HG03064 (cell line): ENCODE data around the gene OR4D1.

Experiments used
- ATAC-seq: cut with Tn5 transposase; IDR thresholded peaks from one replicate; pipeline ENCODE4 v1.9.1; 2021; ENCODE audit warnings: low read depth; ENCODE audit not compliant: unreplicated experiment

The OR4D1 gene

DNA sequence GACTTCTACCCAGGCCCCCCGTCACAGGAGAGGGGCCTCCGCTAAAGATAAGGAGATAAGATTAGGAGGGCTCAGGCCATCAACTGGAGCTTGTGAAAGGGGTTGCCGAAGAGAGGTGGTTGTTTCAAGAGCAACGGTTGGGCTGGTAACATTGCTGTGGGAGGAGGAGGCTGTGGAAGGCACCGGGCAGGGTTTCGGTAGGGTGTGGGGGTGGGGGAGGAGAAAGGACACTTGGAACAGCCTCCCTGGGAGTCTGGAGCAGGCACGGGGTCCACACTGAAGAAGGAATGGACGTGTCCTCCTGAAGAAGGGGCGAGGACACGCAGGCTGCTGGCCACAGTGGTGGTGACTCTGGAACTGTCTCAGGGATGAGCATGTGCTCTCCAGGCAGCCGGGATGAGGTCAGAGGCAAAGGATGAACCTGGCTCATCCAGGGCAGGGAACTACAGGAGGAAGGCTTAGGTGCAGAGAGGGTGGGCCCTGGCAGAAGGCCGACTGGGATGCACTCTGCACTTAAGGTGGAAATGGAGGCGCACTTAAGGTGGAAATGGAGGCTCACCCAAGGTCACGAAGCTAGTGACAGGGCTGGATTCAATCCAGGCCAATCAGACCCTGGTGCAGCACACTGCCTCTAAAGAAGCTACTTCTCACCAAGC is 43.2 kb downstream of the OR4D1 start:
- ATAC-seq, result no peak

DNA sequence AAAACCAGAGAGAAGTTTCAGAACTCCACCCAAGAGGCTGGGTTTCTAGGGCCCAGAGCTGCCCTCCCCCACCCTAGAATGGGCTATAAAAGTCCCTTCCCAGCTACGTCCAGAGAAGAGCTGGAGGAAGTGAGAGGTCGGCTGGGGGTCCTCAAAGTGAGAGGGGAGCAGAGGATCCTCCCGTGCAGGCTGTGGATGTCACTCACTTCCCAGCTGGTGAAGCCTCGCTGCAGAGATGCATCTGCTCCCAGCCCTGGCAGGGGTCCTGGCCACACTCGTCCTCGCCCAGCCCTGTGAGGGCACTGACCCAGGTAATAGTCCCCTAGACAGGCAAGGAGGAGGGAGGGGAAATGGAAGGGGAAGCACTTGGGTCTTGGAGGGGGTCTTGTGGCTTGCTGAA is 44.4 kb downstream of the OR4D1 start, which contains the start of gene EPX:
Gene EPX, plus strand, starts transcription at position 115 of the 400 bp plus-strand sequence. Its CDS starts 121 bp downstream, at position 236.
- no peak for ATAC-seq

DNA sequence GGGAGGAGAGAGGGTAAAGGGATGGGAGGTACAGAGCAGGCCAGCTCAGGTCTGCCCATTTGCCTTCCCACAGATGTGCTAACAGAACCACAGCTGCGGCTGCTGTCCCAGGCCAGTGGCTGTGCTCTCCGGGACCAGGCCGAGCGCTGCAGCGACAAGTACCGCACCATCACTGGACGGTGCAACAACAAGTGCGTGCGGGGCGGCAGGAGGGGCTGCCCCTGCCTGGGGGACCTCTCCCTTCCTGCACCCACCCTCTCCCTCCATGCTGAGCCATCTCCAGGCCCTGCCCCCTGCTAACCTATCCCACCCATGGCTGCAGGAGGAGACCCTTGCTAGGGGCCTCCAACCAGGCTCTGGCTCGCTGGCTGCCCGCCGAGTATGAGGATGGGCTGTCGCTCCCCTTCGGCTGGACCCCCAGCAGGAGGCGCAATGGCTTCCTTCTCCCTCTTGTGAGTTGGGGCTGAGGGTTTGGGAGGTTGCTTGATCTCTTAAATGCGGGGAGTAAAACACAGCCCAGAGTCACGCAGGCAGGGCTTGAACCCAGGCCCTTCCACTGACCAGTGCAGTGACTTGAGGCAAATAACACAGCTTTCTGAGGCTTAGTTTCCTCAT is 45.6 kb downstream of the OR4D1 start:
- ATAC-seq, result no peak

DNA sequence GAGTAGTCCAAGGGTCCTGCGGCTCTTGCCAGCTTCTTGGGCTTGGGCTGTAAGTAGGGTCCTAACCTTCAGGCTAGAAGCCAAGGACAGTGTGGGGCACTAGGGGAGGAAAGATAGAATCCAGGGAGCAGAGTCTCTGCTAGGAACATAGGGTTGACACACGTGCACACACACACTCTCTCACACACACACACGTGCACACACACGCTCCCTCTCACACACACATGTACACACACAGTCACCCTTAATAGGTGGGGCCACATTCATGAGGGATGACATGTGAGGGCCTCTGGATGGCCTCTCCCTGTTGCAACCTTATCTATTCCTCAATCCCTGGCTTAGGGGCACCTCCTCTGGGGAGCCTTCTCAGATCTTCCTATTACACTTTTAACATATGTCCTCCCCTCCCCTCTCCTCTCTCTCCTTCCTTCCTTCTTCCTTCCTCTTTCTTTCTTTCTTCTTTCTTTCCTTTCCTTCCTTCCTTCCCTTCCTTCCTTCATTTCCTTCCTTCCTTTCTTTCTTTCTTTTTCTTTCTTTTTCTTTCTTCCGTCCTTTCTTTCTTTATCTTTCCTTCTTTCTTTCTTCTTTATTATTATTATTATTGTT is 47.4 kb downstream of the OR4D1 start:
- no peak for ATAC-seq

DNA sequence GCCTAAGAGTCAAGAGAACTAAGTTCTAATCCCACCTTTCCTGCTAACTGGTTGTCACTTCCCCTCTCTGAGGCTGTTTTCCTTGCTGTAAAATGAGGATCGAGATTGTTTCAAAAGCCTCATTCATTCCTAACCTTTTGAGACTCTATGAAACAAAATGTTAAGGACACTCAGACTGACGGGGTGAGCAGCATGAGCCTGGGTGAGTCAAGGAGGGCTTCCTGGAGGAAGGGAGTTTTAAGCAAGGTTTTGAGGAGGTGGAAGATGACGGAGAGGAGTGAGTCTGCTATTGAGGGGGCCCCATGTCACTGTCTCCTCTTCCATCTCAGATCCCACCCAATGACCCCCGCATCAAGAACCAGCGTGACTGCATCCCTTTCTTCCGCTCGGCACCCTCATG is 48.4 kb downstream of the OR4D1 start:
- no peak for ATAC-seq

DNA sequence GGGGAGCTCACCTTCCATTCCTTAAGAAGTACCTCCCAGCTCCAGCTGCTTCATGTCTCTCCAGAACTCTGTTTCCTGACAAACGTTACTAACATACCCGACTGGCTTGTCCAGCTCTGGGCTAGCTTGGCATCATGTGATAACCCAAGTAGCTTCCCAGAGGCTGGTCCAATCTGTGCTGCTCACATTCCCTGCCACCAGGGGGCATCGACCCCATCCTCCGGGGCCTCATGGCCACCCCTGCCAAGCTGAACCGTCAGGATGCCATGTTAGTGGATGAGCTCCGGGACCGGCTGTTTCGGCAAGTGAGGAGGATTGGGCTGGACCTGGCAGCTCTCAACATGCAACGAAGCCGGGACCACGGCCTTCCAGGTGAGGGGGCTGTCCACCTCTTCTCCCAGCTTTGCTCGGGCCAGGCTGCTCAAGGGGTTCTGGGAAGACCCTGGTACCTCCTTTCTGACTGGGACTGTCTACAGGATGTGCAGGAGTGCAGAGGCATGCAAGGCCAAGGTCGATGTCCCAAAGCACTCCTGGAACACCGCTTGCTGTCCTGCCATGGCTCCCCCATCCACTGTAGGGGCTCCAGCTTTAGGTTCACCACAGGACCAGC is 51.9 kb downstream of the OR4D1 start:
- no peak for ATAC-seq

DNA sequence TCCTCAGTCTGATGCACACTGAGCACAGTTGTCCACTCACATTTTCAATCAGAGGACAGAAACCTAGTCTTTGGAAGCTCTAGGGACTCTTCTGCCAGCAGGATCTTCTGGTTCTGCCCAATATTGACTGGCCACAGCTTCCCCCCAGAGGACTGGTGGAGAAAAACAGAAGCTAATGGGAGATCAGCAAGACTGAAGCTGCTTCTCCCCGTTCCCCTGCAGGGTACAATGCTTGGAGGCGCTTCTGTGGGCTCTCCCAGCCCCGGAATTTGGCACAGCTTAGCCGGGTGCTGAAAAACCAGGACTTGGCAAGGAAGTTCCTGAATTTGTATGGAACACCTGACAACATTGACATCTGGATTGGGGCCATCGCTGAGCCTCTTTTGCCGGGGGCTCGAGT is 54.7 kb downstream of the OR4D1 start:
- ATAC-seq, result no peak

DNA sequence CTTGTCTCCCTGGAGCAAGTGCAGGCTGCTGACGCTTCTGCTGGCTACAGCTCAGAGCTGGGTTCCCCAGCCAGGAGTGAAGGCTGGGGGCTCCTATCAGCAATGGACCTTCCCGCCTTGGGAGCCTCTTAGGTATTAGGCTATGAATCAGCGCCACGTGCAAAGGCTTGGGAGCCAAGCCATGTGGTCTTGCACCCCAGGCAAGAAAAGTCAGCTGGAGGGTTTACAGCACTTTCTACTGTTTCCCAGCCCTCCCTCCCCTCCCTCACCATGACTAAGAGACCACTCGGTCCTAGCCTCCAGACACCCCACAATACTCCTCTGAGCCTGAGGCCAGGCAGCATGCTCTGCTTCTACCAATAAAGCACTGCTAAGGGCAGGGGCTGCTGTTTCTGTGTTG is 56.6 kb downstream of the OR4D1 start:
- no peak for ATAC-seq

DNA sequence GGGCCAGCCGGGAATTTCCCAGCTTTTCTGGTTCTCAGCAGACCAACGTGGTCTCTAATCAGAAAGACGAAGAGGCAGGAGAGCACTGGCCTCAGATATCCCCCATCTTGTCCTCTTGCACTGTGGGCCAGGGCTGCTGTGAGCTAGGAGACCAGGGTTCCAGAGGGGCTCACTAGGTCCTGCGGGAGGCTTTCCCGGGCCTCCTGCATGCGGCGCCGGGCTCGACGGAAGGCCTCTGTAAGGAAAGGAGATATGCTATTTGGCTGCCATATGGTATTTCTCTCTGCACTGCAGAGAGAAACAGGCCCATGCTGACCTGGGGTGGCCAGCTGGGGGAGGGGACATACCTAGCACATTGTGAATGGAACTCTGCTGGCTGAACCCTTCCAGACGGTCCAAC is 57.8 kb downstream of the OR4D1 start:
- no peak for ATAC-seq

DNA sequence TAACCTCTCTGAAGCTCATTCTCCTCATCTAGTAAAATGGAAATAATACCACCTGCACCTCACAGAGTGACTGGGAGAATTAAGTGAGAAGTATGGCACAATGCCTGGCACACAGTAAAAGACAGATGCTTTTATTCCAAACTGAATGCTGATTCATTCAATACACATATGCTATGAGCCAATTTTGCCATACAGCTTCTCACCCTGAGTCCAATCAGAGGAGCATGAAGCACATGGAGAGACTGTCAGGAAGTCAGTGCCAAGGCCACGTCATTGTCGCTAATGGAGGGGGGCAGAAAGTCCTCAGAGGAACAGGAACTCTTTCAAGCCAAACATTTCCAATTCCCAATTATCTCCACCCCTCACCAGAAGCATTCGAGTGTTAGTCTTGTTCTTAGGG is 59.3 kb downstream of the OR4D1 start:
- ATAC-seq, result no peak

DNA sequence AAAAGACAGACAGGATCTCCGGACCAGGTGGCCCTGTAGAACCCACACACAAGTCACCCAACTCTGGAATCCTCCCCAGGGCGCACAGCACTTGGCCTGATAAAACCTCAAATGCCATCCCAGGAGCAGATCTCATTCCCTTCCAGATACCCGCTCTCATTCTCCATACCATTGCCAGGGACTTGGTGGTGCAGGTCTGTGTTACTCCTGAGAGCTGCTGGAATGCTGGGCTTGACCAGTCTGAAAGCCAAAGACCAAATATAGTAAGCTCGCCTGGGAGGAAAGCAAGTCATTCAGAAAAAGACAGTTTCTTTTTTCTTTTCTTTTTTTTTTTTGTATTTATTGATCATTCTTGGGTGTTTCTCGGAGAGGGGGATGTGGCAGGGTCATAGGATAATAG is 60.2 kb downstream of the OR4D1 start:
- ATAC-seq, result no peak
